ENCODE results near the gene CDC42EP3.
A peak's percentile ranks its signal among the peaks of the same experiment; 100 is the strongest.

CDC42EP3 gene

GRCh38 chr2:37654932-37655841, 16.3 kb downstream of the CDC42EP3 start:
- DNase-seq = no peak

DNA sequence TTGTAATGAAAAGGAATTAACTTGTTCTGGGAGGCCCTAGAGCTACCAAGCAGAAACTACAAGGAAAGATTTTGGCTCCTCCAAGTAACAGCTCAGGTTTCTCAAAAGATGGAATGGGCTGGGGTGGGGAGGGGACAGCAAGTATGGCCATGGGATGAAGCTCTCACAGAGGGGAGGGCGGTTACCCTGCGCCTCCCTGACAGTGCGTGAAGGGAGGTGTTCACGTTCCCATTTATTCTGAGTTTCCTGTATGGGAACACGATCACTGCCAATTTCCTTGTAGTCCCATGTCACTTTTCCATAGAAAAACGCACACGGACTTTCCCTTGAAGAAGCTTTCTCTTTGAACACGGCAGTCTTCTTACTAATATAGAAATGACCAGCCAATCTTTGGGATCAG, 17.0 kb downstream of the CDC42EP3 start:
- DNase-seq = no peak

DNA sequence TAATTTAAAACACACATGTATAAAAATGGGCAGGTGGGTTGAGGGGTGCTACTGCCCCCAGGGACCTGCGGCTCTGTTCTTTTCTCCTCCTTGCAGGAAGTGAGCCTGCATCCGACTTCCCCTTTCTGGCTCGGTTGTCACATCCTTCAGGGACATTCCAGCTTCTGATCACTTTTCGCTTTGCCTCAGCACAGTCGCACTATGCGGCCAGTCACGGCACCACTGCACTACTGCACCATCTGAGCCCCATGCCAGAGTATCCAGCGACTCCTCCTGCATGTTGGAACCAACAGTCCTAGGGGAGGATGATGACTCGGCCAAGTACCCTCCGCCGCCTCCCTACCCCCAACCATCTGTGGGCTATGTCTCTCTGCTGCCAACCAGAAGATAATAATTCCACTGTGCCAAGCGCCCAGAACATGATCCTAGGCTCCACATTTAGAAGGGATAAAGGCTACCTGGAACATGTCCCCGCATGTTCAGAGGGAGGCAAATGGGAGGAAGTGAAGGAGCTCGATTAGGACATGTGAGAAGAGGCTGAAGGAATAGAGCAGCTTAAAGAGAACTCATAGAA, 17.6 kb downstream of the CDC42EP3 start:
- DNase-seq = peak; percentile 34

DNA sequence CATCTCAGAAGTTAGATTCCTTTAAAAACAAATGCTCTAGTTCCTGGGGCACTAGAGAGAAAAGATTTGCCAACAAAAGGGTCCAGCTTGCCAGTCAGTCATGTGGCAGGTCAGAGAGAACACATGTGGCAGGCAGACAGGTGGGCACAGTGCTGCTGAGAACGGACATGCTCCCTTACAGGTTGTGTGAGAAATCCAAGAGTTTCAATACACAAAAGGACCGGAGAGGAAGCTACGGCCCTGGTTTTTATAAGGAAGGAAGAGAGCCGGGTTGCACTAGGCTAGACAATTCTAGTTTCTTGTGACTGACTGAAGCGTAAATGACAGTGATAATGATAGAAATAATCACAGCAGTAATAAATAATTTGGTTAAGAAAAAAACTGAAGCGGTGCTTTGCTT, 18.3 kb downstream of the CDC42EP3 start:
- DNase-seq = no peak

DNA sequence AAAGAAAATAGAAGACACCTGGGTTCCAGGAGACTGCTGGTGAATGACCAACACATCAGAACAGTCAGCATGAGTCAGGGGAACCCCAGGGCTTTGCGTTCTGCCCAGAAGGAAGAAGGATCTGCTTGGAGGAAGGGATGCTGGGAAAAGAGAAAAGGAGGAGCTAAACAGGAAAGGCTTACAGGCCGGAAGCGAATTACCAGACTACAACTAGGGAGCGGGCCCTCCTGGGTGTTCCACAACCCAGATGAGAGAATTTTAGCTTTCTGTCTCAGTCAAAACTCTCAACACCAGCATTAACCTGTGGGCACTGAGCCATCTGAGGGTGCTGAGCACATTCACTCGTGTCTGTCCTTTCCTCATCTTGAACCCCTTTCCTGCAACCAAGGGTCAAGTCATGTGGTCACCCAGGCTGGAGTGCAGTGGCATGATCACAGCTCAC, 19.2 kb downstream of the CDC42EP3 start:
- DNase-seq = no peak

DNA sequence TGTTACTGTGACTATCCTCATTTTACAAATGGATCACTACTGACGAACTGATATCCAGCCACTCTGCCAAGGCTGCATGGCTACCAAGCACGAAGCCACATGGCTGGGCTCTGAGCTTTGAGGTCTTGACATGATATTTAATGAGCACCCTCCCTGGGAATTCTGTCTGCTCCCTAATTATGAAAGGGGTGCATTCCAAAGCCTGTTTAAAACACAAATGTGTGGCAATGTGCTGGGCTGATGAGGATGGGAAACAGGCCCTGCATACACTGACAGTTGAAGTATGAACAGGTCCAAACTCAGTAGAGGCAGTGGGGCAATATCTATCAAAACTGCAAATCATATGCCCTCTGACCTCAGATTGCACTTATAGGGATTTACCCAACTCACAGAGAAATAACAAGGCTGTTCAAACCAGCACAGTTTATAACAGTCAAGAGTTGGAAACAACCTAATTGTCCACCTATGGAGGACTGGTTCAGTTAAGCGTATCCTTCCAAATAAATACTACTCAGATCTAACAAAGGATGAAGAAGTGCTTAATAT, 20.8 kb downstream of the CDC42EP3 start:
- no peak for DNase-seq

GRCh38 chr2:37649518-37649917, 21.9 kb downstream of the CDC42EP3 start:
- no peak for DNase-seq

GRCh38 chr2:37648331-37649011, 23.0 kb downstream of the CDC42EP3 start:
- peak; percentile 58 for DNase-seq

DNA sequence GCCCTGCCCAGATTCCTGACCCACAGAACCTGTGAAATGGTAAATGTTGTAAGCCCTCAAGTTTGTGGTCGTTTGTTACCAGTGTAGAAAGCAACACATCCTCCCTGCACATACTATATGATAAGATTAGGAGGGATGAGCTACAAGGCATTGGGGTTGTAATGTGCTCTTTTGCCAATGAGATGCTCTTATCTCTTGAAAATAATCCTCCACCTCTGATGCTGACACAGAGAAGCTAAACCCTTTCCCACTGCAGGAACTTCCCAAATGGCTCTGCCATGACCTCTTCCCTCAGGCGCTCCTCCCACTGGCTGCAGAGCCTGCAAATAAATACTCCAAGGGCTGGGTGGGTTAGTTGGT, 23.5 kb downstream of the CDC42EP3 start:
- no peak for DNase-seq

- no peak for DNase-seq
Observed at GRCh38 chr2:37645836-37646235, 25.6 kb downstream of the CDC42EP3 start.

DNA sequence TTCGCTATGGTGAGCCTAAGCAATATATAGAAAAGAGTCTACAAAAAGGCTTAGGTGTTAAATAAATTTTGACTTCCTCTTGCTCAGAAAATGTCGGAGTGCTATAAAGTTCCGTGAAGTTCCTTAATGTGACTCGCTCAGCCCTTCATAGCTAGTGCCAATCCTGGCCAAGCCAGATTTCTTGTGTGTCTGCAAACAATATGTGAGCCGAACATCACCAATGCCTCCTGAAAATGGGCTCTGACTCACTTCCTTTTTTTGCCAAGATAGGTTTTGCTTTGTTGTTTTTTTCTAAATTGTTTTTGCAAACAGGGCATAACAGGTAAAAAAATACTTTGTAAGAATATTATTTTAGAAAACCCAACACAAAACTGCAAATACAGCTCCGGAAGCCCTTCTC, 26.1 kb downstream of the CDC42EP3 start:
- DNase-seq = no peak

GRCh38 chr2:37644191-37644590, 27.3 kb downstream of the CDC42EP3 start:
- DNase-seq = no peak

DNA sequence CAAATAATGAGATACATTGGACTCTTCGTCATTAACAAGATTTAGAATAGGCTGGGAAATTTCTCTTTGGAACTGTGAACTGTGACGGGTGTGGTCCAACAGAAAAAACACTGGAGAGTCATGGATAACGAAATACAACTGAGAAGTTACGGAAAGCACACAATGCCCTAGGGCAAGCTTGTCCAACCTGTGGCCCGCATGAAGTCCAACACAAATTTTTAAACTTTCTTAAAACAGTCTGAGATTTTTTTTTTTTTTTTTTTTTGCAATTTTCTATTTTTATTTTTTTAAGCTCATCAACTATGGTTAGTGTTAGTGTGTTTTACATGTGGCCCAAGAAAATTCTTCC, 27.7 kb downstream of the CDC42EP3 start:
- DNase-seq = no peak

- DNase-seq = no peak
Observed at GRCh38 chr2:37642907-37643729, 28.3 kb downstream of the CDC42EP3 start.

DNA sequence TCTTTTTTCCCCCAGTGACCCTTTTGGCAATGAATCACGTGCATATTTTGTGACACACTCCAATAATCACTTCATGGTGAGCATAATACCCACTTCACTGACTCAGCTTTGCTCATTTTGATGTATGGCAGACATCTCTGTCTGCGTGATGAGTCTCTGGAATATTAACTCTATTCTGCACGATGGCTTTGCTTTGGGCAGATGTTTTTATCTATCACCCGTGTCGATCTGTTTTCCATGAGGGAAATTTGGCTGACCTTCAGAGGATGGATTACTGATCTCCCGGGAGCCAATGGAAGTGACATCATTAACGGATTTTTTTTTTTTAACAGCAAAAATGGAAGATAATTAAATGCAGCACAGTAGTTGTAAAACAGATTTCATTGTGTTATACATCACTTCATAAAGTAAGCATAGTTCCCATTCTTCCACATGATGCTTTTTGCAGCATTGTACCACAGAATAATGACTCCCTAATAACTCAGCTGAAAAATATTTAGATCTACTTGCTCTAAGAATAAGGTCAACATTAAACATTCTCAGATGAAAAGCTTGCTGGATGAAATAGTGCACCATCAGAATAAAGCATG, 29.8 kb downstream of the CDC42EP3 start:
- no peak for DNase-seq

- DNase-seq = no peak
Observed at GRCh38 chr2:37639631-37640030, 31.8 kb downstream of the CDC42EP3 start.

- DNase-seq = no peak
Observed at GRCh38 chr2:37638973-37639372, 32.5 kb downstream of the CDC42EP3 start.

- DNase-seq = no peak
Observed at GRCh38 chr2:37637985-37638384, 33.5 kb downstream of the CDC42EP3 start.

- DNase-seq = no peak
Observed at GRCh38 chr2:37637190-37637860, 34.1 kb downstream of the CDC42EP3 start.

DNA sequence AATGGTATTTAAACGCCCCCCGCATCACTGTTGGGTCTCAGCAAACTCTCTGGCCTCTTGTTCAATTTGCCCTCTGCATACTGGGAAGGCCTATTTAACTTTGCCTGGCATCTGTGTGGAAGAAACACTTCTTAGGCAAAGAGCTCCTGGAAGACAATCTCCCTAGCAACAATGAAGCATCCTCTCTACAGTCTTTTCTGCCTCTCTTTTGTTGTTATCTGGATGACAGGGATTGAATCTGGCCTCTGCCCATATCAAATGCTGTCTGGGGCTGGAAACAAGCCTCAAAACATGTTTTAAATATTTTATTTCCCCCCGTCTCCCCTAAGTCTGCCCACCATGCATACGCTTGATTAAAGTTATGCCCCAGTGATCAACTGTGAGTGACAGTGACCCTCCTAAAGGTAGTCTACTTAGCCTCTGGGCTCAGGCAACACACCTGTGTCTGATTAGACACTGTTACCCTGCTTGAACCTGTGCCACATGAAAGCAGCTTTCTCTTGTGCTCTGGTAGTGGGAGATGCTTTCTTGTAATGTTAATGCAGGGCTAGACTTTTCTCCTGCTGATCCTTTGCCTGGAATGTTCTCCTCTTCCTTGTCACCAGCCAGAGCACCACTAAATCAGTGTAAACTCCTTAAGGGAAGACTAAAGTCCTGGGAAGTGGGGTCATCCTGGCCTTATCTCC, 34.9 kb downstream of the CDC42EP3 start:
- no peak for DNase-seq
